Stimulated activated CD4-positive, alpha-beta T cell treated with anti-CD3 and anti-CD28 coated beads, Interleukin-1b, Interleukin-23, amount 100 ng/mL, for 48 hours (primary cell): ENCODE data around the gene PTPRG.

Source experiments
- DNase-seq: peaks from one replicate; pipeline ENCODE4 v3.0.0-alpha.2; 2020

The PTPRG gene

GRCh38 chr3:62178739-62179600 lies 617.6 kb downstream of the PTPRG start:
- no peak for DNase-seq

- DNase-seq: no peak
Observed at GRCh38 chr3:62180514-62180913, 619.1 kb downstream of the PTPRG start.

GRCh38 chr3:62183087-62183486 lies 621.7 kb downstream of the PTPRG start:
- no peak for DNase-seq

GRCh38 chr3:62183969-62184368 lies 622.6 kb downstream of the PTPRG start:
- DNase-seq: no peak

GRCh38 chr3:62184559-62184958 lies 623.2 kb downstream of the PTPRG start:
- no peak for DNase-seq

GRCh38 chr3:62187022-62187431 lies 625.7 kb downstream of the PTPRG start:
- no peak for DNase-seq

GRCh38 chr3:62188681-62189375 lies 627.5 kb downstream of the PTPRG start:
- DNase-seq: peak; percentile 51

GRCh38 chr3:62189376-62189698 lies 628.0 kb downstream of the PTPRG start:
- DNase-seq: no peak

- no peak for DNase-seq
Observed at GRCh38 chr3:62192891-62193290, 631.5 kb downstream of the PTPRG start.

GRCh38 chr3:62193586-62194345 lies 632.4 kb downstream of the PTPRG start:
- DNase-seq: no peak

- no peak for DNase-seq
Observed at GRCh38 chr3:62197350-62198012, 636.1 kb downstream of the PTPRG start.

GRCh38 chr3:62199126-62199525 lies 637.8 kb downstream of the PTPRG start:
- no peak for DNase-seq

- no peak for DNase-seq
Observed at GRCh38 chr3:62201438-62202035, 640.2 kb downstream of the PTPRG start.

GRCh38 chr3:62203152-62203551 lies 641.8 kb downstream of the PTPRG start:
- no peak for DNase-seq

- DNase-seq: no peak
Observed at GRCh38 chr3:62203561-62203960, 642.2 kb downstream of the PTPRG start.

- no peak for DNase-seq
Observed at GRCh38 chr3:62207197-62207596, 645.8 kb downstream of the PTPRG start.

GRCh38 chr3:62208385-62208784 lies 647.0 kb downstream of the PTPRG start:
- no peak for DNase-seq

GRCh38 chr3:62209101-62209500 lies 647.7 kb downstream of the PTPRG start:
- no peak for DNase-seq

- no peak for DNase-seq
Observed at GRCh38 chr3:62210011-62210410, 648.6 kb downstream of the PTPRG start.

GRCh38 chr3:62211675-62212429 lies 650.5 kb downstream of the PTPRG start:
- DNase-seq: no peak

GRCh38 chr3:62214850-62215249 lies 653.5 kb downstream of the PTPRG start:
- DNase-seq: no peak

- DNase-seq: no peak
Observed at GRCh38 chr3:62220616-62221015, 659.2 kb downstream of the PTPRG start.
